BLaER1 (cell line): ENCODE results near the gene ZC3H7A.

Experiments
- H3K27ac ChIP-seq: shearing (Covaris generic); formaldehyde crosslinking; 2 replicates; pipeline ENCODE4 v1.8.1; 2022
- H3K27me3 ChIP-seq: shearing (Covaris generic); formaldehyde crosslinking; 2 replicates; pipeline ENCODE4 v1.8.1; 2022
- H3K36me3 ChIP-seq: shearing (Covaris generic); formaldehyde crosslinking; 2 replicates; pipeline ENCODE4 v1.8.1; 2022
- H3K4me1 ChIP-seq: shearing (Covaris generic); formaldehyde crosslinking; 2 replicates; pipeline ENCODE4 v1.8.1; 2022
- H3K4me2 ChIP-seq: shearing (Covaris generic); formaldehyde crosslinking; 2 replicates; pipeline ENCODE4 v1.8.1; 2022
- H3K4me3 ChIP-seq: shearing (Covaris generic); formaldehyde crosslinking; 2 replicates; pipeline ENCODE4 v1.8.1; 2022
- H3K9ac ChIP-seq: shearing (Covaris generic); formaldehyde crosslinking; 2 replicates; pipeline ENCODE4 v1.8.1; 2022
- H3K9me3 ChIP-seq: shearing (Covaris generic); formaldehyde crosslinking; 2 replicates; pipeline ENCODE4 v1.8.1; 2022
- H4K20me1 ChIP-seq: shearing (Covaris generic); formaldehyde crosslinking; 2 replicates; pipeline ENCODE4 v1.8.1; 2022
- Cebpa-rat ChIP-seq: shearing (Covaris generic); IDR thresholded peaks from 2 replicates; pipeline ENCODE4 v1.8.1; 2022

Gene ZC3H7A

DNA sequence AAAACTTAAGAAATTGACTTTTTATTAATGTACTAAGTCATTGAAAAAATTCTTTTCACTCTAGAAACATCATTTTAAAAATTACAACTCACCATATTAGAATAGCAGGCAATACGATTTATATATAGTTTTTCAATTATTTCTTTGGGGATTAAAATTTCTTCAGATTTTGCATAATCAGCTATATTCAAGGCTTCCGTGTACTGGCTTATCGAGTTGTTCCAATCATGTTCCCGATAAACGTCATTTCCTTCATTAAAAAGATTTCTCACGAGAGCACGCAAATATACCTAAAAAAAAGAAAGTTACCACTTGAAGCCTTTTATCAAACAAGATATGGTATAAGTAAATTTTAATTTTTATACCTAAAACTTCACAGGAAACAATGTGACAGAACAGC is 18.0 kb downstream of the ZC3H7A start:
- peaks cover 73% of the 10 kb centered on the region for H3K36me3 ChIP-seq
- TF ChIP-seq Cebpa-rat: no peak
- H3K4me1 ChIP-seq: peaks cover 34% of the 10 kb centered on the region
- no peaks in the 10 kb centered on the region for H3K27me3 ChIP-seq
- H3K4me3 ChIP-seq: no peak overlapping the region
- H3K9me3 ChIP-seq: no peaks in the 10 kb centered on the region
- no peak overlapping the region for H3K4me2 ChIP-seq
- H4K20me1 ChIP-seq: peaks cover 50% of the 10 kb centered on the region
- H3K27ac ChIP-seq: no peak overlapping the region
- H3K9ac ChIP-seq: no peak overlapping the region

DNA sequence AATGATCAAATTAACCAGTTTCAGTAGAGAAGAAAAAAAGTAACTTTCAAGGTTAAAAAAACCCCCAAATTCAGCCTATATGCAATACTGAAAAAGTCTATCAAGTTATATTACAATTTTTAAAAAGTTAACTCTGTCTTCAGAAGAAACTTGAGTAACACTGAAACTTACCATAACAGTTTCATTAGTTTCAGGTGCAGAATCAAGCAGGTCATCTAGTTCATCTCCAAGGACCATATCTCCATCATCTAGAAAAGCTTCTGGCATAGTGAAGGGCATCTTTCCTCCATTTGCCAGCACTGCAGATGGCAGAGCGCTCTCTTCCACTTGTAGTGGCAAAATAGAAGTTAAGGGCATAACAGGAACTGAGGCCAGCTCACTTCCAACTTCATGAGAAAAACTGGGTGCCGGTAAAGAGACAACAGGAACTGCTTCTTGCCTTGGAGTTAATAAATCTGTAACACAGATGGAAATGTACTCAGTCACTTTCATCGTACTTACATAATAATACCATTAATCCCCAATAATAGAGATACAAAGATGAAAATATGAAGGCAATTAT is 22.9 kb downstream of the ZC3H7A start:
- no peaks in the 10 kb centered on the region for H3K9me3 ChIP-seq
- H3K9ac ChIP-seq: no peak overlapping the region
- H3K36me3 ChIP-seq: peaks cover 99% of the 10 kb centered on the region
- H3K4me3 ChIP-seq: no peak overlapping the region
- H3K4me1 ChIP-seq: peaks cover 7% of the 10 kb centered on the region
- TF ChIP-seq Cebpa-rat: no peak
- no peak overlapping the region for H3K4me2 ChIP-seq
- H3K27me3 ChIP-seq: no peaks in the 10 kb centered on the region
- H4K20me1 ChIP-seq: peaks cover under 1% of the 10 kb centered on the region; the same call in 1 of the 2 replicates
- no peak overlapping the region for H3K27ac ChIP-seq

DNA sequence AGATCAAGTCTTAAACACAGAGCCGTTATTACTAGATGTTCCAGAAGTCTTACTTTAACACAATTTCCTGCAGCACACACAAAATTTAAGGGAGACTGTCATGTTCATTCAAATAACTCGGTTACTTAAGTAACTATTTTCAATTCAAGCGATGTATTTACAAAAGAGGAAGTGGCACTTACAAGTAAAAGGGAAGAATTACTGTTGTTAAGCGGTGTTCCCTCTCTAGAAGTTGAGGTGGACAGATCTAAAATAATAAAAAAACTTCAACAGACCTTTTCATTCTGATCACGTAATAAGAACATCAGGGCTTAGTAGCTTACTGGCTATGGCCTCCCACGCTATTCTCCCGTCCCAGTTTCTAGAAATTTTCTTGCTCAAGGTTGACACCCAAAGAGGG is 28.2 kb downstream of the ZC3H7A start:
- H4K20me1 ChIP-seq: no peaks in the 10 kb centered on the region; the same call in 1 of the 2 replicates
- H3K9me3 ChIP-seq: no peaks in the 10 kb centered on the region
- H3K9ac ChIP-seq: no peak overlapping the region
- peaks cover 98% of the 10 kb centered on the region for H3K36me3 ChIP-seq
- peaks cover 12% of the 10 kb centered on the region for H3K4me1 ChIP-seq
- no peak for TF ChIP-seq Cebpa-rat
- H3K27me3 ChIP-seq: no peaks in the 10 kb centered on the region
- H3K4me2 ChIP-seq: no peak overlapping the region; the same call in 1 of the 2 replicates
- no peak overlapping the region for H3K4me3 ChIP-seq
- no peak overlapping the region for H3K27ac ChIP-seq

DNA sequence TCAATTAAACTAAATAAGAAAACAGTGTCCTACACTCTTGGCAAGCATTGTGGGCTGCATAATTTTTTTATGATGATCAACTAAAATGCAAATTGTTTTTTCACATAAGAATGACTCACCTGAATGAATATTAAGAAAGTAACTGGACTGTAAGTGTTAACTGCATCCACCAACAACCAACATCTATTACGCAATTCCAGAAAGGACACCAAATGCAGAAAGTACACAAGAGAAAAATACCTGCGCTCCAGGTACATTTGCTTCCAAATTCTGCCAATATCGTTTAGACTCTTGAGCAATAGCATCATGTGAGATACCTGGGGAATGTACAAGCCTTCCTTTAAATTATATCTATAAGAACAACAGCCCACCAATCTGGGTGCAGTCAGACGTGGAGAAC is 34.6 kb downstream of the ZC3H7A start:
- no peak overlapping the region for H3K27ac ChIP-seq
- H3K9ac ChIP-seq: no peak overlapping the region
- no peak overlapping the region for H3K4me2 ChIP-seq
- H3K36me3 ChIP-seq: peaks cover 96% of the 10 kb centered on the region
- TF ChIP-seq Cebpa-rat: peak; percentile 76; the same call in 1 of the 2 replicates
- peaks cover 19% of the 10 kb centered on the region for H3K4me1 ChIP-seq
- no peaks in the 10 kb centered on the region for H4K20me1 ChIP-seq
- H3K9me3 ChIP-seq: no peaks in the 10 kb centered on the region
- H3K4me3 ChIP-seq: no peak overlapping the region
- no peaks in the 10 kb centered on the region for H3K27me3 ChIP-seq

DNA sequence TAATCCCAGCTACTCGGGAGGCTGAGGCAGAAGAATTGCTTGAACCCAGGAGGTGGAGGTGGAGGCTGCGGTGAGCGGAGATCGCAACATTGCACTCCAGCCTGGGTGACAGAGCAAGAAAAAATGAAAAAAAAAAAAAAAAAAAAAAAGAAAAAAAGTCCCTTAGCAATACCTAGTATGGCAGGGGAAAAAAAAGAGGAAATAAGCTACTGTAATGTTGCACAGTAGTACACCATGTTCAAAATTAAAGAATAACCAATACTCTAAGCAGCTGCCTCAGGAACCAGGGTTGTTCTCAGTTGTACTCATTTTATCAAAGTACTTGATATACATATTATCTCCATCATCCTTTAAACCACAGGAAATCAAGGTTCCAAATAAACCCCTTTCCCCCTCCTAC is 37.1 kb downstream of the ZC3H7A start:
- no peak overlapping the region for H3K27ac ChIP-seq
- H3K36me3 ChIP-seq: peaks cover 95% of the 10 kb centered on the region
- H3K4me1 ChIP-seq: peaks cover 19% of the 10 kb centered on the region
- no peaks in the 10 kb centered on the region for H3K27me3 ChIP-seq
- H3K9ac ChIP-seq: no peak overlapping the region
- H4K20me1 ChIP-seq: no peaks in the 10 kb centered on the region
- H3K4me2 ChIP-seq: no peak overlapping the region
- H3K9me3 ChIP-seq: no peaks in the 10 kb centered on the region
- TF ChIP-seq Cebpa-rat: no peak
- H3K4me3 ChIP-seq: no peak overlapping the region

DNA sequence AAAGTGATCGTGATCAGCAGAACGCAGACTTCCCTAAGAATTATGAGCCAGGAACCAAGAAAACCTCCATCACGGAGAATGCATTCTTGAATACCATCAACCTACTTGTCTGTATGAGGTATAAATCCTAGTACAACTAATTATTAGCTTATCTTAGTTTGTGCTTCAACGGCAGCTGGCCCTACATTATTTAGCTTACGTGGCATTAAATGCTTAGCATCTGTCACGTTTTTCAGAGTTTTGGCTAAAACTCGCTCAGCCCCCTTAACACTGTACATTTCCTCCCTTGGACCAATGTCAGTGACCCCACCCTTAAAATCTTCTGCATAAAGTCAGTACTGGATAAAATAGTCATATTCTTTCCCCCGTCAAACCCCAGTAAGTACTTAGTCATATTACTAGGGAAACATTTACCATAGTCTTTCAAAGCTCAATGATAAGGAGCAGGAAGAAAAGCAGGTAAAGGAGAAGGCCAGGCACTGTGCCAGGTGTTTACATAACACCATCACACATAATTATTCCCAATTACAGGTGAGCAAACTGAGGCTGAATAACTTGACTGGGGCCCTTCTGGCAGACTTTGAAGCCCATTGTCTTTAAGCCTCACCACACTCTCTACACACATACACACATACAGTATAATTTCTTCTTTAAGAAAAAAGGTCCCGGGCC is 37.8 kb downstream of the ZC3H7A start:
- Histone ChIP-seq H3K27ac (no peak overlapping the region), H3K9me3 (no peaks in the 10 kb centered on the region), H4K20me1 (no peaks in the 10 kb centered on the region), H3K27me3 (no peaks in the 10 kb centered on the region), H3K4me1 (peaks cover 19% of the 10 kb centered on the region), H3K4me3 (no peak overlapping the region), H3K4me2 (no peak overlapping the region), H3K36me3 (peaks cover 95% of the 10 kb centered on the region), H3K9ac (no peak overlapping the region)
- TF ChIP-seq Cebpa-rat: no peak

DNA sequence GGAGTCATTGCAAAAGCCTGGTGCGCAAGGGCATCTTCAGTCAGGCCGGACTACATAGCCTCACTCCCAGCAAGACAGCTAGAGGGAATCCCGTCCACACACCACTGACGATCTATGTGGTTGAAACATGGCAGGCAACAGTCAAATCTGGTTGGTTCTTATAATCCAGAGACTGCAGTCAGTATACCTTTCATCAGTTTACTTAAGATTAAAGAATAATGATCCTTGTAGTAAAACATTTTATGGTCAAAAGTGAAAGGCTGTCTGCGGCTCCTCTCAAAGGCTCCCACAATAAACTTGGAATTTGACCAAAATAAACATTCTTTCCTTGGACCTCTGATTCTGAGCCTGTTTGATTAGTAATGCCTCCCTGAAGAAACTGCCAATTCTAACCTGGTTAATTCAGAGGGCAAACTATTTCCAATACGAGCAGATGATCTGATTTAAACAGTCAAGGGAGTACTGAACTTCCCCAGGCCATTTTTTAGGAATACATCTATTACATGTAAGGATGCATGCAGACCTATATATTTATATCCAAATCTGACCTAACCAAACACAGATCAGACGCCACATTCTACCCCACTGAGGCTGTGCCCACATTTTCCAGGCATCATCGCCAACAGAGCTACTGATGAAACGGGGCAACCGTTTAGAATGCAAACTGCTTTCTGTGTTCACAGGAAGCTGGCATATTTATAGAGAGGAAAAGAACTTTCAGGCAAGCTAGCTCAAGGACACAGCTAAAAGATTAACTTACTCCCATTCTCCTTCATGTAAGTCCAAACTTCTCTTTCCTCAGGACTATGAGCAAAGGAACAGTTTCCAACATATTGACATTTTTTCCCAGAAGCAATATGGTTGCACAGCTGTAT is 39.1 kb downstream of the ZC3H7A start:
- Histone ChIP-seq H3K36me3 (peaks cover 97% of the 10 kb centered on the region), H4K20me1 (peaks cover under 1% of the 10 kb centered on the region; the same call in 1 of the 2 replicates), H3K9ac (0 out of 2 replicates have a peak overlapping the region, but pooled peaks have one; percentile 21), H3K4me2 (peak overlapping the region; percentile 22), H3K4me1 (peaks cover 19% of the 10 kb centered on the region), H3K9me3 (no peaks in the 10 kb centered on the region), H3K27me3 (no peaks in the 10 kb centered on the region), H3K27ac (peak overlapping the region; percentile 11; the same call in 1 of the 2 replicates), H3K4me3 (no peak overlapping the region)
- TF ChIP-seq Cebpa-rat: no peak

DNA sequence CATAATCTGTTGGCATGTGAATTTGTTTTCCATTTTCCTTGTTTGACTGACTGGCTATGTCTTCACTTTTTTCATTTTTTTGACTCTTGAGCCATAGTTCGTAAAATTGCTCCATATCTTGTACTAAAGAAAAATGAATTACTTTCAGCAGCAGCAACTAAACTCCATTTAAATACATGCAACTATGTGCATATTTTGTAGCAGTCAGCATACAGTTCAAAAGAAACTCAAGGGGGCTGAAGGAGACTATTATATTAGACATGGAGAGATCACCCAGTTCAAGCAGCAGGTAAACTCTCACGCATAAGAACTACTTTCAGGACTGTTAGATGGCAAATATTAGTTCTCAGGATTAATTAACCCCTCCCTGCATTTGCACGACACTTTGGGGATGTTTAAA is 40.8 kb downstream of the ZC3H7A start:
- Histone ChIP-seq H3K36me3 (peaks cover 97% of the 10 kb centered on the region), H3K4me3 (no peak overlapping the region), H3K4me2 (no peak overlapping the region), H3K4me1 (peaks cover 19% of the 10 kb centered on the region), H3K9me3 (no peaks in the 10 kb centered on the region), H3K27me3 (no peaks in the 10 kb centered on the region), H3K27ac (no peak overlapping the region), H3K9ac (no peak overlapping the region), H4K20me1 (peaks cover 7% of the 10 kb centered on the region; the same call in 1 of the 2 replicates)
- no peak for TF ChIP-seq Cebpa-rat

DNA sequence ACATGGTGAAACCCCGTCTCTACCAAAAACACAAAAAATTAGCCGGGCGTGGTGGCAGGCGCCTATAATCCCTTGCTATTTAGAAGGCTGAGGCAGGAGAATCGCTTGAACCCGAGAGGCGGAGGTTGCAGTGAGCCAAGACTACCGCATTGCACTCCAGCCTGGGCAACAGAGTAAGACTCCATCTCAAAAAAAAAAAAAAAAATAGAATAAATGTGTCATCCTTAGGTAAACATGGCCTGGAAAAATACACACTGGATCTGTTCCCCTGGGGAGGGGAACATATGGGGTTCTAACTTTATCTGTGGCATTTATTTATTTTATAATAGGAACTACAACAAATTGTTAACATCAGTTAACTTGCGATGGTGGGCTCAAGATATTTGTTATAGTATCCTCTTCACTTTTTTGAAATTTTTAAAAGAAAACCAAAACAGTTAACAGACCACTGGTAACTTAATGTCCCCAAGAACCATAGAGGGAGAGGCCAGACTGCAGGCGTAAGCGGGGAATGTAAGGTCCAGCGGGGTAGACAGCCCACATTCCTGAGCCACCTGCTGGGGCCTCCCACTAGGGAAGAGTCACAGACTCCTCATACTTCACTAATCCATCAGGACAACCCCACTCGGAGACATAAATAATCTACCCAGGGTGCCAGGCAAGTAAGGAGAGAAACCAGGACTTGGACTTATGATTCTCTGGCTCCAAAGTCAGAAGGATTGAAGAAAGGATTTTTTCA is 41.9 kb downstream of the ZC3H7A start:
- Histone ChIP-seq H3K36me3 (peaks cover 97% of the 10 kb centered on the region), H3K27ac (no peak overlapping the region), H3K9me3 (no peaks in the 10 kb centered on the region)

More for the DNA sequence above, 41.9 kb downstream of the ZC3H7A start:
- TF ChIP-seq Cebpa-rat: no peak
- no peak overlapping the region for H3K4me3 ChIP-seq
- peaks cover 7% of the 10 kb centered on the region; the same call in 1 of the 2 replicates for H4K20me1 ChIP-seq
- no peaks in the 10 kb centered on the region for H3K27me3 ChIP-seq
- no peak overlapping the region for H3K9ac ChIP-seq
- H3K4me2 ChIP-seq: no peak overlapping the region
- H3K4me1 ChIP-seq: peaks cover 19% of the 10 kb centered on the region
